ENCODE data around the gene TMEM272. TPM values are rescaled to one million over a fixed set of nuclear protein-coding genes. Genes with fewer than 3 reads are reported as not detected.

Gene TMEM272
- polyA plus RNA-seq, 1 of the 3 experiments (the other 2 are of a cell fraction), result not detected

DNA sequence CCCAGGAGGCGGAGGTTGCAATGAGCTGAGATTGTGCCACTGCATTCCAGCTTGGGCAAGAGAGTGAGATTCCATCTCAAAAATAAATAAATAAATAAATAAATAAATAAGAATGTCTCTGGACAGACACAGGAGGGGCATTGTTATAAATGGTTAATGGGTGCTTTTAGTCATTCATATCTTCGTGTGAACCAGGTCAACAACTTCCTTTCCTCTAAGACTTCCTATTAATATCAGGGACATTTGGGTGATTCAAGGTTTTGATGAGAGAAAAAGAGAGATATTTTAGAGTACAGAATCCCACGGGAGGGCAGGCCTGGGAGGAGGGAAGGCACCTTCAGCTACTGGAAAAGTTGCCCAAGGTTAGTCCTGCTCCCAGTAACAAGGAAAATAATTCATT is 64.9 kb downstream of the TMEM272 start:
- ChIA-PET POLR2A (interaction anchor here (0.8 kb wide), 1 partner anchor 9 kb away, joined by 3 read pairs; no protein-coding TSS in a partner anchor), CTCF (interaction anchor here (0.6 to 3.7 kb wide), 3 partner anchors 18 to 336 kb away, joined by 3 to 19 read pairs (median 5); no protein-coding TSS in a partner anchor)
- Histone ChIP-seq H3F3A (replicated peaks; ENCODE audit: insufficient read depth) (no peaks in the 10 kb centered on the region), H3K4me3 (ENCODE audit: low read depth in 2 of 2, low read length in 1 of 2) (no peak overlapping the region), H4K20me1 (ENCODE audit: insufficient read depth) (no peaks in the 10 kb centered on the region), H3K9me3 (no peaks in the 10 kb centered on the region), H3K4me1 (ENCODE audit: control insufficient read depth in 1 of 2, insufficient read depth in 2 of 2, low read depth in 1 of 2, low read length in 1 of 2) (peaks cover 0 to 30% of the 10 kb centered on the region in 2 experiments; a peak in 1 of 4 replicates), H3K36me3 (replicated peaks in 1 of 2; ENCODE audit: control insufficient read depth in 1 of 2, insufficient read depth in 2 of 2, low read length in 1 of 2) (no peaks in the 10 kb centered on the region), H2AFZ (ENCODE audit: low read depth) (no peak overlapping the region), H3K9me2 (no peaks in the 10 kb centered on the region), H3K4me2 (no peak overlapping the region), H3K27ac (ENCODE audit: low read depth in 2 of 2, low read length in 1 of 2) (no peak overlapping the region), H3K9ac (no peak overlapping the region), H3K27me3 (ENCODE audit: insufficient read depth) (no peaks in the 10 kb centered on the region), H3K79me2 (ENCODE audit: insufficient read depth) (no peaks in the 10 kb centered on the region)
- whole genome bisulfite sequencing (ENCODE audit: low lambda C conversion rate), result 87% methylated on average over 3 of the region's 3 CpGs
- TF ChIP-seq, protein P1, sequence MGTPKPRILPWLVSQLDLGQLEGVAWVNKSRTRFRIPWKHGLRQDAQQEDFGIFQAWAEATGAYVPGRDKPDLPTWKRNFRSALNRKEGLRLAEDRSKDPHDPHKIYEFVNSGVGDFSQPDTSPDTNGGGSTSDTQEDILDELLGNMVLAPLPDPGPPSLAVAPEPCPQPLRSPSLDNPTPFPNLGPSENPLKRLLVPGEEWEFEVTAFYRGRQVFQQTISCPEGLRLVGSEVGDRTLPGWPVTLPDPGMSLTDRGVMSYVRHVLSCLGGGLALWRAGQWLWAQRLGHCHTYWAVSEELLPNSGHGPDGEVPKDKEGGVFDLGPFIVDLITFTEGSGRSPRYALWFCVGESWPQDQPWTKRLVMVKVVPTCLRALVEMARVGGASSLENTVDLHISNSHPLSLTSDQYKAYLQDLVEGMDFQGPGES (IDR thresholded peaks at IDR 0.05; ENCODE audit: low read depth, low read length), result no peak
- no peak for TF ChIP-seq TCF12 (IDR thresholded peaks at IDR 0.05)
- TF ChIP-seq TEAD4 (IDR thresholded peaks at IDR 0.05; ENCODE audit: borderline replicate concordance, insufficient read depth), result no peak
- TF ChIP-seq RFX5 (IDR thresholded peaks at IDR 0.05; ENCODE audit: low read length), result no peak
- TF ChIP-seq, protein P2, sequence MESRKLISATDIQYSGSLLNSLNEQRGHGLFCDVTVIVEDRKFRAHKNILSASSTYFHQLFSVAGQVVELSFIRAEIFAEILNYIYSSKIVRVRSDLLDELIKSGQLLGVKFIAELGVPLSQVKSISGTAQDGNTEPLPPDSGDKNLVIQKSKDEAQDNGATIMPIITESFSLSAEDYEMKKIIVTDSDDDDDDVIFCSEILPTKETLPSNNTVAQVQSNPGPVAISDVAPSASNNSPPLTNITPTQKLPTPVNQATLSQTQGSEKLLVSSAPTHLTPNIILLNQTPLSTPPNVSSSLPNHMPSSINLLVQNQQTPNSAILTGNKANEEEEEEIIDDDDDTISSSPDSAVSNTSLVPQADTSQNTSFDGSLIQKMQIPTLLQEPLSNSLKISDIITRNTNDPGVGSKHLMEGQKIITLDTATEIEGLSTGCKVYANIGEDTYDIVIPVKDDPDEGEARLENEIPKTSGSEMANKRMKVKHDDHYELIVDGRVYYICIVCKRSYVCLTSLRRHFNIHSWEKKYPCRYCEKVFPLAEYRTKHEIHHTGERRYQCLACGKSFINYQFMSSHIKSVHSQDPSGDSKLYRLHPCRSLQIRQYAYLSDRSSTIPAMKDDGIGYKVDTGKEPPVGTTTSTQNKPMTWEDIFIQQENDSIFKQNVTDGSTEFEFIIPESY (IDR thresholded peaks at IDR 0.05; ENCODE audit: borderline replicate concordance, low read depth), result no peak
- no peak for TF ChIP-seq ELF1 (IDR thresholded peaks at IDR 0.05)
- TF ChIP-seq RAD21 (IDR thresholded peaks at IDR 0.05; ENCODE audit: low read length), result no peak
- no peak for TF ChIP-seq FOXJ3 (CRISPR knock-in tag; IDR thresholded peaks at IDR 0.05)
- TF ChIP-seq, protein P3, sequence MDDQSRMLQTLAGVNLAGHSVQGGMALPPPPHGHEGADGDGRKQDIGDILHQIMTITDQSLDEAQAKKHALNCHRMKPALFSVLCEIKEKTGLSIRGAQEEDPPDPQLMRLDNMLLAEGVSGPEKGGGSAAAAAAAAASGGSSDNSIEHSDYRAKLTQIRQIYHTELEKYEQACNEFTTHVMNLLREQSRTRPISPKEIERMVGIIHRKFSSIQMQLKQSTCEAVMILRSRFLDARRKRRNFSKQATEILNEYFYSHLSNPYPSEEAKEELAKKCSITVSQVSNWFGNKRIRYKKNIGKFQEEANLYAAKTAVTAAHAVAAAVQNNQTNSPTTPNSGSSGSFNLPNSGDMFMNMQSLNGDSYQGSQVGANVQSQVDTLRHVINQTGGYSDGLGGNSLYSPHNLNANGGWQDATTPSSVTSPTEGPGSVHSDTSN (IDR thresholded peaks at IDR 0.05), result no peak
- DNase-seq, result no peak

DNA sequence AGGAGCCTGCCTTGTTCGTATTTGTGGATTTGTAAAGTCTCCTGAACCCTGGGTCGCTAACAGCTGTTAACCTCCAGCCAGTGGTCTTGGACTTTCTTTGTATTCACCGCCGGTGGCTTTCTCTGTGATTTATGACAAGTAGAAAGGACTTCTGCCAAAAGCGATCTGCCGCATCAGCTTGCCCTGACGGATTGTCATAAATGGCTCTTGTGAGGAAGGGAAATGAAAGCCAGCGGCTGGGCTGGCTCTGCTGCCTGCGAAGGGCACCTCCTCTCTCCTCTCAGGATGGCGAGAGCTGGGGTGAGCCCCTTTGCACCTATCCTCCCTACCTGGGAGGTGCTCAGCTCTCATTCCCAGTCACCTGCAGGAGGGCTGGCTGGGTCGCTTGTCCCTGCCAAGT is 66.6 kb downstream of the TMEM272 start:
- no peaks in the 10 kb centered on the region for H4K20me1 ChIP-seq (ENCODE audit: insufficient read depth)
- CTCF ChIA-PET, result interaction anchor here (0.7 to 0.8 kb wide), 3 partner anchors 15 to 150 kb away, joined by 3 read pairs; no protein-coding TSS in a partner anchor
- TF ChIP-seq CHD2 (IDR thresholded peaks at IDR 0.05; ENCODE audit: low read length, partially characterized antibody) (no peak), TEAD4 (IDR thresholded peaks at IDR 0.05; ENCODE audit: borderline replicate concordance, insufficient read depth) (no peak), MXI1 (IDR thresholded peaks at IDR 0.05; ENCODE audit: low read depth, low read length) (no peak), GABPA (IDR thresholded peaks at IDR 0.05; ENCODE audit: low read depth) (no peak), TCF12 (IDR thresholded peaks at IDR 0.05) (no peak)
- TF ChIP-seq, protein P4, sequence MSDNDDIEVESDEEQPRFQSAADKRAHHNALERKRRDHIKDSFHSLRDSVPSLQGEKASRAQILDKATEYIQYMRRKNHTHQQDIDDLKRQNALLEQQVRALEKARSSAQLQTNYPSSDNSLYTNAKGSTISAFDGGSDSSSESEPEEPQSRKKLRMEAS (IDR thresholded peaks at IDR 0.05; ENCODE audit: low read depth), result no peak
- TF ChIP-seq, protein P5, sequence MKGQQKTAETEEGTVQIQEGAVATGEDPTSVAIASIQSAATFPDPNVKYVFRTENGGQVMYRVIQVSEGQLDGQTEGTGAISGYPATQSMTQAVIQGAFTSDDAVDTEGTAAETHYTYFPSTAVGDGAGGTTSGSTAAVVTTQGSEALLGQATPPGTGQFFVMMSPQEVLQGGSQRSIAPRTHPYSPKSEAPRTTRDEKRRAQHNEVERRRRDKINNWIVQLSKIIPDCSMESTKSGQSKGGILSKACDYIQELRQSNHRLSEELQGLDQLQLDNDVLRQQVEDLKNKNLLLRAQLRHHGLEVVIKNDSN (IDR thresholded peaks at IDR 0.05; ENCODE audit: borderline replicate concordance, low read depth), result no peak
- TF ChIP-seq, protein P6, sequence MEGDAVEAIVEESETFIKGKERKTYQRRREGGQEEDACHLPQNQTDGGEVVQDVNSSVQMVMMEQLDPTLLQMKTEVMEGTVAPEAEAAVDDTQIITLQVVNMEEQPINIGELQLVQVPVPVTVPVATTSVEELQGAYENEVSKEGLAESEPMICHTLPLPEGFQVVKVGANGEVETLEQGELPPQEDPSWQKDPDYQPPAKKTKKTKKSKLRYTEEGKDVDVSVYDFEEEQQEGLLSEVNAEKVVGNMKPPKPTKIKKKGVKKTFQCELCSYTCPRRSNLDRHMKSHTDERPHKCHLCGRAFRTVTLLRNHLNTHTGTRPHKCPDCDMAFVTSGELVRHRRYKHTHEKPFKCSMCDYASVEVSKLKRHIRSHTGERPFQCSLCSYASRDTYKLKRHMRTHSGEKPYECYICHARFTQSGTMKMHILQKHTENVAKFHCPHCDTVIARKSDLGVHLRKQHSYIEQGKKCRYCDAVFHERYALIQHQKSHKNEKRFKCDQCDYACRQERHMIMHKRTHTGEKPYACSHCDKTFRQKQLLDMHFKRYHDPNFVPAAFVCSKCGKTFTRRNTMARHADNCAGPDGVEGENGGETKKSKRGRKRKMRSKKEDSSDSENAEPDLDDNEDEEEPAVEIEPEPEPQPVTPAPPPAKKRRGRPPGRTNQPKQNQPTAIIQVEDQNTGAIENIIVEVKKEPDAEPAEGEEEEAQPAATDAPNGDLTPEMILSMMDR (IDR thresholded peaks at IDR 0.05), result no peak
- TF ChIP-seq, protein P2 (IDR thresholded peaks at IDR 0.05; ENCODE audit: borderline replicate concordance, low read depth), result no peak
- TF ChIP-seq, protein P7, sequence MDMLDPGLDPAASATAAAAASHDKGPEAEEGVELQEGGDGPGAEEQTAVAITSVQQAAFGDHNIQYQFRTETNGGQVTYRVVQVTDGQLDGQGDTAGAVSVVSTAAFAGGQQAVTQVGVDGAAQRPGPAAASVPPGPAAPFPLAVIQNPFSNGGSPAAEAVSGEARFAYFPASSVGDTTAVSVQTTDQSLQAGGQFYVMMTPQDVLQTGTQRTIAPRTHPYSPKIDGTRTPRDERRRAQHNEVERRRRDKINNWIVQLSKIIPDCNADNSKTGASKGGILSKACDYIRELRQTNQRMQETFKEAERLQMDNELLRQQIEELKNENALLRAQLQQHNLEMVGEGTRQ (IDR thresholded peaks at IDR 0.05; ENCODE audit: borderline replicate concordance, low read depth, low read length), result no peak

More for the DNA sequence above, 66.6 kb downstream of the TMEM272 start:
- no peak overlapping the region; a peak in 1 of 4 replicates for H3K27ac ChIP-seq (ENCODE audit: low read depth in 2 of 2, low read length in 1 of 2)
- H3K9me2 ChIP-seq, result no peaks in the 10 kb centered on the region
- no peaks in the 10 kb centered on the region for H3K79me2 ChIP-seq (ENCODE audit: insufficient read depth)
- H3K4me3 ChIP-seq (ENCODE audit: low read depth in 2 of 2, low read length in 1 of 2), result no peak overlapping the region
- no peaks in the 10 kb centered on the region for H3F3A ChIP-seq (replicated peaks; ENCODE audit: insufficient read depth)
- no peaks in the 10 kb centered on the region for H3K9me3 ChIP-seq
- H3K9ac ChIP-seq, result no peak overlapping the region
- H3K27me3 ChIP-seq (ENCODE audit: insufficient read depth), result no peaks in the 10 kb centered on the region
- POLR2A ChIA-PET, result interaction anchor here (1.5 kb wide), 1 partner anchor 8 kb away, joined by 4 read pairs; no protein-coding TSS in a partner anchor
- DNase-seq, result no peak
- 95% methylated on average over 11 of the region's 11 CpGs for WGBS (ENCODE audit: low lambda C conversion rate)
- no peak overlapping the region for H3K4me2 ChIP-seq
- H2AFZ ChIP-seq (ENCODE audit: low read depth), result no peak overlapping the region
- no peaks in the 10 kb centered on the region for H3K36me3 ChIP-seq (replicated peaks in 1 of 2; ENCODE audit: control insufficient read depth in 1 of 2, insufficient read depth in 2 of 2, low read length in 1 of 2)
- peaks cover 0 to 21% of the 10 kb centered on the region in 2 experiments; a peak in 1 of 4 replicates for H3K4me1 ChIP-seq (ENCODE audit: control insufficient read depth in 1 of 2, insufficient read depth in 2 of 2, low read depth in 1 of 2, low read length in 1 of 2)

All from SK-N-SH (cell line).